Vagina (tissue), 2 donors: ENCODE results near the gene CREB3L2.

ENCODE experiments used
- POLR2A ChIP-seq, 2 donors: fragments of 450-650 bp; IDR thresholded peaks; one replicate each; pipeline ENCODE4 v1.6.1; 2017; ENCODE audit warnings: antibody characterized with exemption in 2 of 2, mild to moderate bottlenecking in 2 of 2, moderate library complexity in 2 of 2
- TF ChIP-seq, protein P1 (sequence below), 3 experiments: fragments of 450-650 bp in 2 of 3; fragments of 200-600 bp in 1 of 3; sonication (generic) in 1 of 3; IDR thresholded peaks; one replicate each; pipeline ENCODE4 v1.5.1; 2017 to 2019; ENCODE audit warnings: antibody characterized with exemption in 3 of 3, mild to moderate bottlenecking in 2 of 3, moderate library complexity in 2 of 3

DNA sequence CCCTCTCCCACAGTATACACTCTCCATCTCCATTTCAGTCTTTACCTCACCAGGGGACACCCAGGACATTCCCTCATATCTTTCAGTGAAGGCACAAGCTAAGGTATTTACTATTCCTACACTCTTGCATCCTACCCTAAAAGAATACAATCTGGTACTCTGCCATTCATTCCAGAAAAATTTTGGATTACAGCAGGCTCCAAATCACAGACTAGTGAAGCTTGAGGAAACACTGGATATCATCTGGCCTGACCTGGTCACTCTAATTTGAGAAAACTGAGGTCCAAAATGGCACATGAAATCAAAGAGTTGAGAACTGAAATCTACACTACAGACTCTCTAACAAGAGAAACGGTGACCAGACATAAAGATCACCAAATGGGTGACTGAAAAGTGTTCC is 61.7 kb downstream of the CREB3L2 start:
- TF ChIP-seq, protein P1, sequence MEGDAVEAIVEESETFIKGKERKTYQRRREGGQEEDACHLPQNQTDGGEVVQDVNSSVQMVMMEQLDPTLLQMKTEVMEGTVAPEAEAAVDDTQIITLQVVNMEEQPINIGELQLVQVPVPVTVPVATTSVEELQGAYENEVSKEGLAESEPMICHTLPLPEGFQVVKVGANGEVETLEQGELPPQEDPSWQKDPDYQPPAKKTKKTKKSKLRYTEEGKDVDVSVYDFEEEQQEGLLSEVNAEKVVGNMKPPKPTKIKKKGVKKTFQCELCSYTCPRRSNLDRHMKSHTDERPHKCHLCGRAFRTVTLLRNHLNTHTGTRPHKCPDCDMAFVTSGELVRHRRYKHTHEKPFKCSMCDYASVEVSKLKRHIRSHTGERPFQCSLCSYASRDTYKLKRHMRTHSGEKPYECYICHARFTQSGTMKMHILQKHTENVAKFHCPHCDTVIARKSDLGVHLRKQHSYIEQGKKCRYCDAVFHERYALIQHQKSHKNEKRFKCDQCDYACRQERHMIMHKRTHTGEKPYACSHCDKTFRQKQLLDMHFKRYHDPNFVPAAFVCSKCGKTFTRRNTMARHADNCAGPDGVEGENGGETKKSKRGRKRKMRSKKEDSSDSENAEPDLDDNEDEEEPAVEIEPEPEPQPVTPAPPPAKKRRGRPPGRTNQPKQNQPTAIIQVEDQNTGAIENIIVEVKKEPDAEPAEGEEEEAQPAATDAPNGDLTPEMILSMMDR (IDR thresholded peaks at IDR 0.05), result no peak
- TF ChIP-seq POLR2A (IDR thresholded peaks at IDR 0.05), result no peak
